SKM-1 treated with dmso at 0.1 percent for 144 hours (cell line): ENCODE data around the gene SP6.
A peak's percentile ranks its signal among the peaks of the same experiment; 100 is the strongest.

Experiments used
- DNase-seq: peaks from one replicate; lab custom pipeline; 2025; ENCODE audit not compliant: unreplicated experiment; lab: John Stamatoyannopoulos, UW

The SP6 gene

GRCh38 chr17:47850692-47851573 is at the start of gene SP6:
TSS of gene SP6 (minus strand) at chr17:47851163. CDS start at chr17:47848429, 2,734 bp downstream.
- DNase-seq = no peak

GRCh38 chr17:47899643-47900042 is 48.7 kb upstream of the SP6 start:
- no peak for DNase-seq

- DNase-seq = peak; percentile 63
Measured at GRCh38 chr17:47898241-47898640, 47.3 kb upstream of the SP6 start.

- DNase-seq = no peak
Measured at GRCh38 chr17:47897561-47897960, 46.6 kb upstream of the SP6 start.

- DNase-seq = no peak
Measured at GRCh38 chr17:47896672-47897490, 45.9 kb upstream of the SP6 start.

GRCh38 chr17:47895856-47896671 is 45.1 kb upstream of the SP6 start, which contains the start of gene SP2:
TSS of gene SP2 (plus strand) at chr17:47896236. CDS start at chr17:47896287, 51 bp downstream.
- peak; percentile 100 for DNase-seq

- peak; percentile 11 for DNase-seq
Measured at GRCh38 chr17:47895347-47895855, 44.4 kb upstream of the SP6 start.

- no peak for DNase-seq
Measured at GRCh38 chr17:47894498-47895346, 43.8 kb upstream of the SP6 start.

- DNase-seq = no peak
Measured at GRCh38 chr17:47891545-47892088, 40.7 kb upstream of the SP6 start.

- DNase-seq = peak; percentile 63
Measured at GRCh38 chr17:47889734-47890529, 39.0 kb upstream of the SP6 start.

- DNase-seq = no peak
Measured at GRCh38 chr17:47888293-47888692, 37.3 kb upstream of the SP6 start.

GRCh38 chr17:47884905-47885730 is 34.2 kb upstream of the SP6 start:
- DNase-seq = no peak

GRCh38 chr17:47884427-47884740 is 33.4 kb upstream of the SP6 start:
- DNase-seq = no peak

GRCh38 chr17:47883589-47884426 is 32.8 kb upstream of the SP6 start:
- no peak for DNase-seq

- DNase-seq = no peak
Measured at GRCh38 chr17:47882695-47883588, 32.0 kb upstream of the SP6 start.

- DNase-seq = no peak
Measured at GRCh38 chr17:47882247-47882646, 31.3 kb upstream of the SP6 start.
